Transverse colon (tissue), 3 donors: ENCODE data around the gene OCA2.

Experiments
- EP300 ChIP-seq: sonication (generic); formaldehyde crosslinking; IDR thresholded peaks from one replicate; pipeline ENCODE4 v1.6.1; 2017; ENCODE audit warnings: antibody characterized with exemption, low read depth
- POLR2A ChIP-seq: fragments of 450-650 bp; IDR thresholded peaks from one replicate; pipeline ENCODE4 v1.6.1; 2016; ENCODE audit warnings: antibody characterized with exemption, mild to moderate bottlenecking, moderate library complexity
- TF ChIP-seq, protein P1 (sequence below), 5 experiments: fragments of 200-600 bp in 3 of 5; fragments of 450-650 bp in 2 of 5; sonication (generic) in 3 of 5; IDR thresholded peaks; 1 replicate in 2 of 5; 2 replicates in 3 of 5; pipeline ENCODE4 v1.5.1; 2016 to 2017; ENCODE audit warnings: antibody characterized with exemption in 5 of 5, inconsistent platforms in 3 of 5, mild to moderate bottlenecking in 2 of 5, moderate library complexity in 1 of 5

DNA sequence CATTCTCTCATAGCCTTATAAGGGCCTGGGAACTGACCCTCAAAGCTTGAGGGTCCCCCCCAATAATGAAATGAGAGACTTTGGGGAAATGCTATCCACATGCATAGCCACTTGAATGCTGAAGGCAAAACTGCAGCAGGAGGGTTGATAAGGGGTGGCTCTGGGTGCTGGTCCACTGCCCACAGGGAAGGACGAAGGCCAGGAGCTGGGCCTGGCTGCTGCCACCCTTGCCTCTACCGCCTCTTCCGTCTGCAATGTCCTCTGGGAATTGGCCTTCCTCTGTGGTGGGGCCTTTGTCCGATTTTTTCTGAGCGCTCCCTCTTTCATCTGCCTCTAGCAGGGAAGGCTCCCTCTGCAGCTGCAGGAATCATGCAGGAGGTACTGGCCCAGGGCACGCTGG lies 41.0 kb downstream of the OCA2 start:
- TF ChIP-seq, protein P1, sequence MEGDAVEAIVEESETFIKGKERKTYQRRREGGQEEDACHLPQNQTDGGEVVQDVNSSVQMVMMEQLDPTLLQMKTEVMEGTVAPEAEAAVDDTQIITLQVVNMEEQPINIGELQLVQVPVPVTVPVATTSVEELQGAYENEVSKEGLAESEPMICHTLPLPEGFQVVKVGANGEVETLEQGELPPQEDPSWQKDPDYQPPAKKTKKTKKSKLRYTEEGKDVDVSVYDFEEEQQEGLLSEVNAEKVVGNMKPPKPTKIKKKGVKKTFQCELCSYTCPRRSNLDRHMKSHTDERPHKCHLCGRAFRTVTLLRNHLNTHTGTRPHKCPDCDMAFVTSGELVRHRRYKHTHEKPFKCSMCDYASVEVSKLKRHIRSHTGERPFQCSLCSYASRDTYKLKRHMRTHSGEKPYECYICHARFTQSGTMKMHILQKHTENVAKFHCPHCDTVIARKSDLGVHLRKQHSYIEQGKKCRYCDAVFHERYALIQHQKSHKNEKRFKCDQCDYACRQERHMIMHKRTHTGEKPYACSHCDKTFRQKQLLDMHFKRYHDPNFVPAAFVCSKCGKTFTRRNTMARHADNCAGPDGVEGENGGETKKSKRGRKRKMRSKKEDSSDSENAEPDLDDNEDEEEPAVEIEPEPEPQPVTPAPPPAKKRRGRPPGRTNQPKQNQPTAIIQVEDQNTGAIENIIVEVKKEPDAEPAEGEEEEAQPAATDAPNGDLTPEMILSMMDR (IDR thresholded peaks at IDR 0.05), result no peak
- no peak for TF ChIP-seq POLR2A
- TF ChIP-seq EP300, result no peak
